T-helper 22 cell (primary cell): Measurements from ENCODE around the gene ZNF670.
"Not testable (repeated sequence)": the region's sequence is repeated elsewhere in the genome, so short reads cannot be mapped to it uniquely, and the experiment has no call there.

Source experiments
- DNase-seq: peaks from one replicate; pipeline ENCODE4 v3.0.0-alpha.2; 2020; ENCODE audit warnings: low read depth

ZNF670 gene

GRCh38 chr1:247078258-247079140 lies at the start of gene ZNF670:
Gene ZNF670 (minus strand): TSS chr1:247078811. CDS start chr1:247078596, 215 bp downstream.
- DNase-seq: peak; percentile 61

DNA sequence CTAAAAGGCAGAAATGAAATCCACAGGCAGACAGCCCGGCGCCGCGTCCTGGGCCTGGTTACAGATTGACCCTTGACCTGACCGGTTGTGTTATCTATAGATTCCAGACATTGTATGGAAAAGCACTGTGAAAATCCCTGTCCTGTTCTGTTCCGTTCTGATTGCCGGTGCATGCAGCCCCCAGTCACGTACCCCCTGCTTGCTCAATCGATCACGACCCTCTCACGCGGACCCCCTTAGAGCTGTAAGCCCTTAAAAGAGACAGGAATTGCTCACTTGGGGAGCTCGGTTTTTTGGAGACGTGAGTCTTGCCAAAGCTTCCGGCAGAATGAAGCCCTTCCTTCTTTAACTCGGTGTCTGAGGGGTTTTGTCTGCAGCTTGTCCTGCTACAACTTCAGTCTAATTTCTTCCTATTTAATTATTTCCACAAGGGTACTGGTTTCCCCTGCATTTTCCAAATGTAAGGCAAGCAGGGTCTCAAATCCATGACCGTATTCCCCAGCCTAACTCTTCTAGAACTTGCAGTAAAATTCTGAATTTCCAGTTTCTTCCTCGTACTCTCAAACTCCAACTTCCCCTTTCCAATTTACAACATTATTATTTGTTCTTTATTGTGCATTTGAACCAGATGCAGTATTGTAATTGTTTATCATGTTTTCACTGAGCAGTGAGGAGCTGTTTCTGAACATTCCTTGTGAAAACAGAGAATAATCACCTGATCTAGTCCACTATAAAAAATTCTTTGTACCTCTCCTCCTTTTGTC lies 49.1 kb upstream of the ZNF670 start:
- not testable (repeated sequence) for DNase-seq

GRCh38 chr1:247126601-247127000 lies 48.0 kb upstream of the ZNF670 start:
- not testable (repeated sequence) for DNase-seq

- DNase-seq: not testable (repeated sequence)
These were observed 47.6 kb upstream of the ZNF670 start for GRCh38 chr1:247126166-247126565.

DNA sequence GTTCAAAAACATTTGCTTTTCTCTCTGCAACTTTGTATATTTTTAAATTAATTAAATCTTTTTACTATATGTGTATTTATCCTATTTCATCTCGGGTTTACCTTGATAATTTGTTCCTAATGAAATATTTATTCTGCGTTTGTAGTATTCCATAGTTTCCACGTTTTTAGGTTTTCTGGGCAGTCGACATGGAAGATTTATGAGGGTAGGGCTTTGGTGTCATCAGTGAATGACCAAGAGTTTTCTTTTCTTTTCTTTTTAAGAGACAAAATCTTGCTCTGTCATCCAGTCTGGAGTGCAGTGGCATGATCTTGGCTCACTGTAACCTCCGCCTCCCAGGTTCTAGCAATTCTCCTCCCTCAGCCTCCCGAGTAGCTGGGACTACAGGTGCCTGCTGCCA lies 42.8 kb upstream of the ZNF670 start:
- no peak for DNase-seq

GRCh38 chr1:247120408-247120668 lies 41.7 kb upstream of the ZNF670 start:
- not testable (repeated sequence) for DNase-seq

DNA sequence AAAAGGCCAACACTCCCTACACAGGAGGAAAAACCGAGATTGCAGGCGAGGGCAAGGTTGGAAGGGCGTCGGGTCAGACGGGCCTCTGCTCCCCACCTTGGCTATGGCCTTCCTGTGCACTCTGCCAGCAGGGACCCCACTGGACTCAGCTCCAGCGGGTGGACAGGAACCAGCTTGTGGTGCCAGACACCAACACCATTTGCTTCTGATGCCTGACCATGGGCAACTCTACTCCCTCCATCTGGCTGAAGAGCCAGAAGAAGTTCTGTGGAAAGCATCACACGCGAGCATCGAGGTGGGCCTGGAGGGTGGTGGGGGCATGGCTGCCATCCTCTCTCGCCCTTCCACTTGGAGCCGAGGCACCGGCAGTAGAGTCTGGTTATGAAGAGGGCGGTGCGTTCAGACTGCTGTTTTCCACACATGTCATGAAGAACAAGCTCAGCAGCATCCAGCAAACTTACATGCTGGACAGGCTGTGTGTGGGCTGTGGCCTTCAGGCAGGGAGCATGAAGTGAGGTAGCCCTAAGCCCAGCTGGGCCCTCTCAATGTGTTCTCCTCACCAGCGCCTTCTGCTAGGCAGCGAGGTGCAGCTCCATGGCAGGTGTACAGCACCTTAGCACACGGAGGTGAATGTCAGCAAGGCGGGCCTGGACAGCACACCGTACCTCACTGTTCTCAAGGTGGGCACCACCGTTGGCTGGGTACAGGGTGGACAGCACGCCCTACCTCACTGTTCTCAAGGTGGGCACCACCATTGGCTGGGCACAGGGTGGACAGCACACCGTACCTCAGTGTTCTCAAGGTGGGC lies 41.2 kb upstream of the ZNF670 start:
- DNase-seq: no peak

DNA sequence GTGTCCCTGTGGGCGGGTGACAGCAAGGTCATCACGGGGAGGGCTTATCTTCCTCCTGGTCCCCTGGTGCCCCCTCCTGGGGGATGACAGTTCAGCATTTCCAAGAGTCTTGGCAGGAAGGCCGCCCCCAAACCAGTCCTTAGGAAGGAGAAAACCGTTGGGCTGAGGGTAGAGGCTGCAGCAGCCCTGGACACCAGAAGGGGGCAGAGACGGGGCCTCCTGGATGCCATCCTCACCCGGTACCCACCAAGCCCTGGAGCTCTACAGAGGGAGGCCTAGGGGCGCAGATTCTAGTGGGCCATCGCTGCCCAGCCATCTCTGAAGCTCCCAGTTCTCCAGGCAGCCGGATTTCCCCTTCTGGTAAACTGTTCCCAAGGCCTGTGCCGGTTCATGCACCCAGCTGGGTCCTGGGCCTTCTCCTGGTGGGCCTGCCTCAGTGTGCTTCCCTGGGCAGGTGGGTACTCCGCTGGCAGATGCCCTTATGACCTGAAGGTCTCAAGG lies 40.4 kb upstream of the ZNF670 start:
- no peak for DNase-seq

DNA sequence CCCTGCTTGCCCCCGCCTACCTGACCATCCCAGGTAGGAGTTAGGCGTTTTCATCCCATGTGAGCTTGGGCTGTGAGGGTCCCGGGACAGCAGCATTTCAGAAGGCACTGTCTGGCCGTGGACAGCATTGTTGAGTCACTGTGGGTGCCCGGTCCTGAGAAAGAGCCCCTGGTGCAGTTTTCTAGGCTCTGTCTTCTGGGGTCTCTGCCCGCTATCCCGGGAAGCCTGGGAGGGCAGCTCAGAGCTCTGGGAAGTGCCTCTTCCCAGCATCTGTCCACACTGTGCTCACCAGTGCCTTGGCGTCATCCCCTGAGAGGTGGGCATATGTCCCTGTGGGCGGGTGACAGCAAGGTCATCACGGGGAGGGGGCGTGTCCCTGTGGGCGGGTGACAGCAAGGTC lies 36.9 kb upstream of the ZNF670 start:
- DNase-seq: no peak

DNA sequence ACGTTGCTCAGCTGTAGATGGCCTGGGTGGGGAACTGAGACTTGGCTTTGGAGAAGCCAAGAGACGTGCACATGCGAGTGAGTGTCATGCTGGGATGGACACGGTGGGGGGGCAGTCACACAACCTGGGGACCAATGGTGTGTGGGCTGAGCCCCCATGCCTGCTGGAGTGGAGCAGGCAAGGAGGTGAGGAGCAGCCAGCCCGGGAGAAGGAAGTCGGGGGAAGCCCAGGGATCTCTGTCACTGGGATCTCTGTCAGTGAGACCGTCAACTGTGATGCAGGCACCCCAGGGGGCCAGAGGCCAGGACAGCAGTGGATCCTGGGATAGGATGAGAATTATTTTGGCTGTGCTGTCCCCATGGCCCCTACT lies 36.5 kb upstream of the ZNF670 start:
- DNase-seq: no peak

DNA sequence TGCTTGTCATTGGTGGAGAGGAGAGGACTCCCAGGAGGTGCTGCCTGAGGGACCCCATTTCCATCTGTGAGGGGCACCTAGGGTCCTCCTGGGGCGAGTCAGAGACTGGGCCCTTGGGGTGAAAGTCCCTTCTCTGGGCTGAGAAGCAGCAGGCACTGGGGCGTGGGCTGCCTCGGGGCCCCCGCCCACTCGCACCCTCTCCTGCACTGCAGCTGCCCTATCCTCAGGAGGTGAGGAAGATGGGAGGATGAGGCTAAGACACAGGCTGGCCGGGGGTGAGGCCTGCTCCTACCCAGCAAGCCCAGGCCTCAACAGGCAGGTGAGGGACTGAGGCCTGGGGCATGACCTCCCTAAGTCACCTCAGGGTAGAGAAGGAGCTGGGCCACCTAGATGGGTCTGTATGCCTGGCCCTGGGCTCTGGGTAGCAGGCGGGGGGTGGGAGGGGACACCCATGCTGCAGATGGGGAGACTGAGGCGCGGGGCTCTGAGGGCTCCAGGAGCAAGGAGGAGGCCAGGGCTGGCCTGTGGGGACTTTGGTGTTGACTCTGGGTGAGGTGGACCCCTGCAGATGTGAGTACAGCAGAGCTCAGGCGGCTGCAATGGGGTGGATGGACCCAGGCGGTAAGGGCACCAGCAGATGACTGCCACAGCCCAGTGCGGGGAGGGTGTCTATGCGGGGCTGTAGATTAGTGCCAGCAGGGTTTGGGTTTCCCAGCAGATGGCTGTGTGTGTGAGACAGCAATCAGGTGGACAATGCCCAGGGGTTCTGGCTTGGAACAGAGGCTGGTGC lies 35.9 kb upstream of the ZNF670 start:
- no peak for DNase-seq

DNA sequence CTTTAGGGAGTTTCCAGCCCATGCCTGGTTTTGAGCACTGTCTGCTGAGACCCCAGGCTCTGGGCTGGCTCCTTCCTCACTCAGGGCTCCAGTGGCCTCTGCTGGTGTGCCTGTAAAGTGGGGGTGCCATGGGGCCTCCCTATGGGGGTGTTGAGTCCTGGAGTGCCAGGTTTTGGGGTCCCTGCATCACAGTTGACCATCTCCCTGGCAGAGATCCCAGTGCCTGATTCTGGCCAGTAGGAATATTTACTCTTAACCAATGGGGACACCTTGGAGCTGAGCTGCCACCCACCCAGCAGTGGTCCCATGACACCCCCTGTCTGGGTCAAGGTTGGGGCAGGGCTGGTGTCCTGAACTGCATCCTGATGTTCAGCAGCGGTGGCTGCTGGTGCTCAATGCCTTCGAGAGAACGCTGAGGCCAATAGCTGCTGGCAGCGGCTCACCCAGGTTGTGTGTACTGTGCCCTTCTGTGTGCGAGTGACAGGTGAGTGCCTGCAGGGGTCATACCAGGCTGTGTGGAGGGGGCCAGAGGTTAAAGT lies 35.2 kb upstream of the ZNF670 start:
- DNase-seq: no peak

DNA sequence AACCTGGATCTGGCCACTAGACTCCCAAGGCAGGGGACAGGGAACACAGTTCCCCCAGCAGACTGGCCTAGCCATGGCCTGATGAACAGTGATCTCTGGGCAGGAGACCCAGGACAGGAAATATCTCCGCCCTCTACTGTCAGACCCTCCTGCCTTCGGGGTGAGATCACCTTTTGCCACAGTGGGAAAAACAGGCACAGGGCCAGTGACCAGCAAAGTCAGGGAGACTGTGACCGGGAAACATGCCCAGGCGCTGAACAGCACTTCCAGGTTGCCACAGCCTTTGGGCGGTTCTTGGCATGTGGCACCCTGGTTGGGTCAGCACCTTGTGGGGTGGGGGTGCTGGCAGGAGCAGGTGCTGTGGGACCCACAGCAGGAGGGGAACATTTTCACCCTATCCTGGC lies 34.5 kb upstream of the ZNF670 start:
- no peak for DNase-seq

- DNase-seq: no peak
These were observed 33.8 kb upstream of the ZNF670 start for GRCh38 chr1:247112479-247112781.

- no peak for DNase-seq
These were observed 33.3 kb upstream of the ZNF670 start for GRCh38 chr1:247111700-247112478.

DNA sequence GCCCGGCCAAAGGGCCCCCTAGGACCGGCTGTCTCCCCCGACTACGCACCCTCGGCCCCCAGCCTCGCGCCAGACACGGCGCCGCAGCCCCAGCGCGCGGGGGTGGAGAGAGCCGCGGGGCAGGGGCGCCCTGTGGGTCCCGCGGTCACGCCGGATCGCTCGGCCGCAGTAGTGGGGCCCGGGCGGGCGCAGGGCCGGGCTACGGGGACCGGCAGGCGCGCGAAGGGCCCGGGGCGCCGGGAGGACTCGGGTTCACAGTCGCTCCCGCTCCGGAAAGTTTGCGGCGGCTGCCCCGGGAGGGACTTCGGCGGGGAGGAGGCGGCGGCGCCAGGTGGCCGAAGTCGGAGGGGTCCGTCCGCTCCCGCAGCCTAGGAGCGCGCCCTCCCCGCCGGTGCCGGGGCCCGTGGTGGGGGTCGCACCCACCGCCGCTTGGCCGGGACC lies 32.7 kb upstream of the ZNF670 start:
- DNase-seq: no peak

GRCh38 chr1:247110627-247111258 lies 32.1 kb upstream of the ZNF670 start:
- no peak for DNase-seq

- DNase-seq: no peak
These were observed 29.1 kb upstream of the ZNF670 start for GRCh38 chr1:247107694-247108093.

GRCh38 chr1:247105966-247106365 lies 27.4 kb upstream of the ZNF670 start:
- DNase-seq: no peak

DNA sequence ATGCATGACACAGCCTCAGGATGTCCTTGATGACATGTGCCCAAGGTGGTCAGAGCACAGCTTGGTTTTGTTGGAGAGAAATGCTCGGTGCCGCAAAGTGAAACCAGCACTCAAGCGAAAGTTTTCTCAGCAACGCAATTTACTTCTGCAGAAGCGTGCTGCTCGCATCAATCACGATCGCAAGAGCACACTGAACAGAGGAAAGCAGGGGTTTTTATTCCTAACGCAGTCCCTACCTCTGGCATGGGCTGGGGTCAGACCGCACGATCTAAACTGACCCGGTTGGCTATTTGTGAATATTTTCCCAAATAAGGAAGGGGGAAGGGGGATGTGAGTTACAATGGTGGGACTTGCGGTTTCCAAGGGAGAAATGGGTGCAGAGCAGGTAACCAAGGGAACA lies 26.4 kb upstream of the ZNF670 start:
- no peak for DNase-seq
